Stimulated activated memory B cell treated with anti-CD40 and anti-IgM and Interleukin-4, amounts not matched to agents 10 μg/mL and 1 μg/mL and 100 μg/mL, for 72 hours (primary cell): ENCODE results near the gene HS6ST2.
"Not testable (repeated sequence)": the region's sequence is repeated elsewhere in the genome, so short reads cannot be mapped to it uniquely, and the experiment has no call there.

Experiments used
- ATAC-seq: fragments of 150-1000 bp; cut with Tn5 transposase; 2 replicates; pipeline ENCODE4 v1.10.0; 2021
- H3K27ac Mint-ChIP-seq: one replicate; pipeline ENCODE4 v1.8.0; 2022; ENCODE audit warnings: mild to moderate bottlenecking, mixed read lengths
- H3K27me3 Mint-ChIP-seq: one replicate; pipeline ENCODE4 v1.8.0; 2022; ENCODE audit warnings: mixed read lengths
- H3K36me3 Mint-ChIP-seq: one replicate; pipeline ENCODE4 v1.8.0; 2022; ENCODE audit warnings: mixed read lengths
- H3K4me1 Mint-ChIP-seq: one replicate; pipeline ENCODE4 v1.8.0; 2022; ENCODE audit warnings: mixed read lengths
- H3K4me3 Mint-ChIP-seq: one replicate; pipeline ENCODE4 v1.8.0; 2022; ENCODE audit warnings: mild to moderate bottlenecking, moderate library complexity, mixed read lengths
- H3K9me3 Mint-ChIP-seq: one replicate; pipeline ENCODE4 v1.8.0; 2022; ENCODE audit warnings: mixed read lengths

HS6ST2 gene

GRCh38 chrX:132956421-132957210, 1.8 kb downstream of the HS6ST2 start:
- Mint-ChIP-seq H3K27ac (no peak overlapping the region), H3K4me1 (peaks cover 7% of the 10 kb centered on the region), H3K36me3 (no peaks in the 10 kb centered on the region), H3K4me3 (peak overlapping the region; percentile 21), H3K27me3 (peaks cover 21% of the 10 kb centered on the region), H3K9me3 (no peaks in the 10 kb centered on the region)
- no peak for ATAC-seq

GRCh38 chrX:132955690-132956089, 2.7 kb downstream of the HS6ST2 start:
- H3K4me3 Mint-ChIP-seq = no peak overlapping the region

GRCh38 chrX:132954323-132954722, 4.1 kb downstream of the HS6ST2 start:
- H3K4me3 Mint-ChIP-seq = no peak overlapping the region

More at GRCh38 chrX:132955690-132956089, 2.7 kb downstream of the HS6ST2 start:
- H3K36me3 Mint-ChIP-seq = no peaks in the 10 kb centered on the region
- no peak for ATAC-seq
- H3K27me3 Mint-ChIP-seq = peaks cover 21% of the 10 kb centered on the region
- no peak overlapping the region for H3K27ac Mint-ChIP-seq
- H3K4me1 Mint-ChIP-seq = peaks cover 7% of the 10 kb centered on the region
- H3K9me3 Mint-ChIP-seq = no peaks in the 10 kb centered on the region

GRCh38 chrX:132953354-132953753, 5.1 kb downstream of the HS6ST2 start:
- peaks cover 21% of the 10 kb centered on the region for H3K27me3 Mint-ChIP-seq
- peaks cover 7% of the 10 kb centered on the region for H3K4me1 Mint-ChIP-seq
- H3K9me3 Mint-ChIP-seq = no peaks in the 10 kb centered on the region
- no peaks in the 10 kb centered on the region for H3K36me3 Mint-ChIP-seq
- H3K27ac Mint-ChIP-seq = no peak overlapping the region
- ATAC-seq = no peak
- no peak overlapping the region for H3K4me3 Mint-ChIP-seq

More at GRCh38 chrX:132954323-132954722, 4.1 kb downstream of the HS6ST2 start:
- Mint-ChIP-seq H3K27me3 (peaks cover 21% of the 10 kb centered on the region), H3K4me1 (peaks cover 7% of the 10 kb centered on the region), H3K36me3 (no peaks in the 10 kb centered on the region), H3K27ac (no peak overlapping the region), H3K9me3 (no peaks in the 10 kb centered on the region)
- no peak for ATAC-seq

GRCh38 chrX:132948648-132949260, 9.7 kb downstream of the HS6ST2 start:
- no peaks in the 10 kb centered on the region for H3K27me3 Mint-ChIP-seq
- H3K27ac Mint-ChIP-seq = no peak overlapping the region
- H3K36me3 Mint-ChIP-seq = no peaks in the 10 kb centered on the region
- H3K4me1 Mint-ChIP-seq = no peaks in the 10 kb centered on the region
- H3K9me3 Mint-ChIP-seq = peaks cover 2% of the 10 kb centered on the region
- H3K4me3 Mint-ChIP-seq = no peak overlapping the region
- ATAC-seq = no peak

GRCh38 chrX:132945055-132945599, 13.3 kb downstream of the HS6ST2 start:
- H3K4me1 Mint-ChIP-seq, H3K36me3 Mint-ChIP-seq, H3K27me3 Mint-ChIP-seq, H3K4me3 Mint-ChIP-seq, H3K27ac Mint-ChIP-seq, H3K9me3 Mint-ChIP-seq, ATAC-seq: not testable (repeated sequence)

- no peaks in the 10 kb centered on the region for H3K4me1 Mint-ChIP-seq
Measured at GRCh38 chrX:132940727-132941327, 17.6 kb downstream of the HS6ST2 start.

GRCh38 chrX:132933170-132933569, 25.3 kb downstream of the HS6ST2 start:
- Mint-ChIP-seq H3K27me3 (no peaks in the 10 kb centered on the region), H3K9me3 (peaks cover 4% of the 10 kb centered on the region), H3K4me1 (no peaks in the 10 kb centered on the region), H3K27ac (no peak overlapping the region), H3K36me3 (no peaks in the 10 kb centered on the region), H3K4me3 (no peak overlapping the region)
- no peak for ATAC-seq

More at GRCh38 chrX:132940727-132941327, 17.6 kb downstream of the HS6ST2 start:
- no peak for ATAC-seq
- Mint-ChIP-seq H3K36me3 (no peaks in the 10 kb centered on the region), H3K4me3 (no peak overlapping the region), H3K27ac (no peak overlapping the region), H3K27me3 (no peaks in the 10 kb centered on the region), H3K9me3 (peaks cover 2% of the 10 kb centered on the region)

- Mint-ChIP-seq H3K4me3 (no peak overlapping the region), H3K27me3 (peaks cover 9% of the 10 kb centered on the region), H3K36me3 (no peaks in the 10 kb centered on the region), H3K27ac (no peak overlapping the region), H3K4me1 (no peaks in the 10 kb centered on the region), H3K9me3 (no peaks in the 10 kb centered on the region)
- no peak for ATAC-seq
Measured at GRCh38 chrX:132924426-132924825, 34.0 kb downstream of the HS6ST2 start.

GRCh38 chrX:132918523-132918922, 39.9 kb downstream of the HS6ST2 start:
- H3K36me3 Mint-ChIP-seq = no peaks in the 10 kb centered on the region
- H3K9me3 Mint-ChIP-seq = no peaks in the 10 kb centered on the region
- H3K4me3 Mint-ChIP-seq = no peak overlapping the region
- H3K4me1 Mint-ChIP-seq = no peaks in the 10 kb centered on the region
- H3K27ac Mint-ChIP-seq = no peak overlapping the region
- no peak for ATAC-seq
- H3K27me3 Mint-ChIP-seq = no peaks in the 10 kb centered on the region

GRCh38 chrX:132916349-132916748, 42.1 kb downstream of the HS6ST2 start:
- Mint-ChIP-seq H3K9me3 (no peaks in the 10 kb centered on the region), H3K27me3 (no peaks in the 10 kb centered on the region), H3K4me3 (no peak overlapping the region), H3K27ac (no peak overlapping the region), H3K4me1 (no peaks in the 10 kb centered on the region), H3K36me3 (no peaks in the 10 kb centered on the region)
- no peak for ATAC-seq

GRCh38 chrX:132909643-132910042, 48.8 kb downstream of the HS6ST2 start:
- H3K4me3 Mint-ChIP-seq = no peak overlapping the region

GRCh38 chrX:132908891-132909290, 49.5 kb downstream of the HS6ST2 start:
- Mint-ChIP-seq H3K4me3 (no peak overlapping the region), H3K27ac (no peak overlapping the region), H3K9me3 (no peaks in the 10 kb centered on the region), H3K27me3 (no peaks in the 10 kb centered on the region), H3K4me1 (no peaks in the 10 kb centered on the region), H3K36me3 (no peaks in the 10 kb centered on the region)
- ATAC-seq = no peak

More at GRCh38 chrX:132909643-132910042, 48.8 kb downstream of the HS6ST2 start:
- H3K27ac Mint-ChIP-seq = no peak overlapping the region
- no peaks in the 10 kb centered on the region for H3K9me3 Mint-ChIP-seq
- no peaks in the 10 kb centered on the region for H3K4me1 Mint-ChIP-seq
- no peaks in the 10 kb centered on the region for H3K27me3 Mint-ChIP-seq
- no peaks in the 10 kb centered on the region for H3K36me3 Mint-ChIP-seq
- no peak for ATAC-seq

- no peaks in the 10 kb centered on the region for H3K36me3 Mint-ChIP-seq
- ATAC-seq = no peak
- H3K27me3 Mint-ChIP-seq = no peaks in the 10 kb centered on the region
- H3K4me3 Mint-ChIP-seq = no peak overlapping the region
- H3K27ac Mint-ChIP-seq = no peak overlapping the region
- H3K9me3 Mint-ChIP-seq = no peaks in the 10 kb centered on the region
- H3K4me1 Mint-ChIP-seq = no peaks in the 10 kb centered on the region
Measured at GRCh38 chrX:132900633-132901293, 57.7 kb downstream of the HS6ST2 start.

- no peaks in the 10 kb centered on the region for H3K4me1 Mint-ChIP-seq
- no peaks in the 10 kb centered on the region for H3K36me3 Mint-ChIP-seq
- H3K9me3 Mint-ChIP-seq = peaks cover 7% of the 10 kb centered on the region
- no peak for ATAC-seq
- H3K27ac Mint-ChIP-seq = no peak overlapping the region
- H3K27me3 Mint-ChIP-seq = no peaks in the 10 kb centered on the region
- no peak overlapping the region for H3K4me3 Mint-ChIP-seq
Measured at GRCh38 chrX:132887569-132887968, 70.9 kb downstream of the HS6ST2 start.
